H1 (cell line): Measurements from ENCODE around the gene CENPA. TPM values are rescaled to one million over a fixed set of nuclear protein-coding genes. Genes with fewer than 3 reads are reported as not detected.

ENCODE experiments used
- EGR1 ChIP-seq: IDR thresholded peaks from 2 replicates; pipeline ENCODE4 v1.6.1; 2011; ENCODE audit warnings: low read depth, low read length, borderline replicate concordance
- HDAC2 ChIP-seq, 2 experiments: fragments of 300-600 bp in 1 of 2; sonication (generic) in 1 of 2; IDR thresholded peaks; 2 replicates each; pipeline ENCODE4 v1.6.1; 2011 to 2012; ENCODE audit warnings: low read depth in 2 of 2, low read length in 2 of 2, mild to moderate bottlenecking in 2 of 2, moderate library complexity in 2 of 2, borderline replicate concordance in 1 of 2, inconsistent platforms in 1 of 2
- RXRA ChIP-seq: IDR thresholded peaks from 2 replicates; pipeline ENCODE4 v1.6.1; 2011; ENCODE audit warnings: low read depth, mild to moderate bottlenecking, low read length, moderate library complexity; ENCODE audit not compliant: insufficient read depth
- SP2 ChIP-seq: IDR thresholded peaks from 2 replicates; pipeline ENCODE4 v1.6.1; 2012; ENCODE audit warnings: mild to moderate bottlenecking, low read length, inconsistent platforms
- TAF7 ChIP-seq: optimal IDR thresholded peaks from 2 replicates; pipeline ENCODE3; 2011; ENCODE audit warnings: low read depth, mild to moderate bottlenecking, inconsistent platforms, low read length, moderate library complexity, borderline replicate concordance
- TCF12 ChIP-seq: IDR thresholded peaks from 2 replicates; pipeline ENCODE4 v1.6.1; 2011; ENCODE audit warnings: low read depth, mild to moderate bottlenecking, low read length
- polyA plus RNA-seq, 7 experiments: library from polyadenylated mRNA; depleted of rRNA in 3 of 7; stranded (reverse) in 5 of 7; unstranded in 2 of 7; fragments of >200 nt in 5 of 7; fragments of 200-250 nt in 2 of 7; gene quantifications; 1 replicate in 5 of 7; 2 replicates in 1 of 7; 4 replicates in 1 of 7; pipeline versions ENCODE4 v1.2.1 to v1.2.3, GENCODE V29; 2011 to 2013; ENCODE audit warnings: missing spikeins in 2 of 7, mixed read lengths in 2 of 7
- total RNA-seq: library from RNA; stranded (reverse); fragmentation: NEBNext Ultra II Directional; extraction: Animal tissue kit (Norgen Biotek cat#: 25700); gene quantifications from 2 replicates; pipeline ENCODE4 v1.2.1, GENCODE V29; 2021

Gene CENPA
- total and polyA plus RNA-seq, 2 of the 8 experiments (the other 6 are each of a cell fraction or from before 2014, with no cell fraction given), result 19.4 to 30.9 TPM

- no peak for TF ChIP-seq TAF7
- TF ChIP-seq RXRA, result no peak
- no peak for TF ChIP-seq HDAC2 (IDR thresholded peaks at IDR 0.05; ENCODE audit: borderline replicate concordance in 1 of 2, low read depth in 2 of 2, low read length in 2 of 2)
- TF ChIP-seq EGR1, result no peak
- TF ChIP-seq TCF12, result no peak
- TF ChIP-seq SP2, result no peak
- TF ChIP-seq, all 59 proteins: peak for 0
Measured at GRCh38 chr2:26784570-26785234, 1.2 kb upstream of the CENPA start (continued).
